Mesendoderm (in vitro differentiated cells): Measurements from ENCODE around the gene HS2ST1.

Experiments used
- DNase-seq: peaks from one replicate; pipeline ENCODE4 v3.0.0; 2013
- H2AK5ac ChIP-seq: 2 replicates; pipeline ENCODE4 v1.6.1; 2013; ENCODE audit warnings: low read length, inconsistent platforms
- H2BK120ac ChIP-seq: 2 replicates; pipeline ENCODE4 v1.6.1; 2013; ENCODE audit warnings: low read depth, mild to moderate bottlenecking, low read length, moderate library complexity, mixed read lengths
- H2BK15ac ChIP-seq: replicated peaks from 2 replicates; pipeline ENCODE4 v1.6.1; 2013; ENCODE audit warnings: low read depth, mild to moderate bottlenecking, moderate library complexity
- H2BK5ac ChIP-seq: 2 replicates; pipeline ENCODE4 v1.6.1; 2013; ENCODE audit warnings: low read length, inconsistent platforms
- H3K18ac ChIP-seq: 2 replicates; pipeline ENCODE4 v1.6.1; 2013; ENCODE audit warnings: mild to moderate bottlenecking, low read length, mixed read lengths
- H3K23ac ChIP-seq: one replicate; pipeline ENCODE4 v1.6.1; 2013; ENCODE audit warnings: low read length
- H3K27ac ChIP-seq: 2 replicates; pipeline ENCODE4 v1.5.1; 2013; ENCODE audit warnings: low read depth, mild to moderate bottlenecking, inconsistent platforms, low read length, moderate library complexity
- H3K27me3 ChIP-seq: 2 replicates; pipeline ENCODE4 v1.6.1; 2013; ENCODE audit warnings: low read length, control low read depth, mild to moderate bottlenecking, inconsistent platforms; ENCODE audit not compliant: insufficient read depth, poor library complexity
- H3K36me3 ChIP-seq: 2 replicates; pipeline ENCODE4 v1.6.1; 2013; ENCODE audit warnings: low read length, inconsistent platforms; ENCODE audit not compliant: control insufficient read depth, insufficient read depth
- H3K4ac ChIP-seq: one replicate; pipeline ENCODE4 v1.6.1; 2013; ENCODE audit warnings: low read depth, mild to moderate bottlenecking, low read length, moderate library complexity
- H3K4me1 ChIP-seq: 2 replicates; pipeline ENCODE4 v1.6.1; 2013; ENCODE audit warnings: low read depth, low read length, inconsistent platforms; ENCODE audit not compliant: control insufficient read depth
- H3K4me2 ChIP-seq: 2 replicates; pipeline ENCODE4 v1.6.1; 2013; ENCODE audit warnings: low read length
- H3K4me3 ChIP-seq: 2 replicates; pipeline ENCODE4 v1.5.1; 2013; ENCODE audit warnings: mild to moderate bottlenecking, low read length
- H3K56ac ChIP-seq: one replicate; pipeline ENCODE4 v1.6.1; 2013; ENCODE audit warnings: low read length
- H3K79me1 ChIP-seq: 2 replicates; pipeline ENCODE4 v1.6.1; 2013; ENCODE audit warnings: low read length, inconsistent platforms
- H3K79me2 ChIP-seq: 2 replicates; pipeline ENCODE4 v1.6.1; 2013; ENCODE audit warnings: mild to moderate bottlenecking, low read length; ENCODE audit not compliant: control insufficient read depth, insufficient read depth
- H3K9ac ChIP-seq: 2 replicates; pipeline ENCODE4 v1.6.1; 2013; ENCODE audit warnings: low read length, inconsistent platforms
- H4K5ac ChIP-seq: one replicate; pipeline ENCODE4 v1.6.1; 2013; ENCODE audit warnings: low read length
- H4K8ac ChIP-seq: one replicate; pipeline ENCODE4 v1.6.1; 2013; ENCODE audit warnings: low read depth, mild to moderate bottlenecking, control low read depth, low read length, moderate library complexity
- whole genome bisulfite sequencing: extraction: QIAGEN DNeasy Blood & Tissue Kit; methylation state at CpG from one replicate; pipeline ENCODE4 v1.1.7; 2013; ENCODE audit warnings: low lambda C conversion rate, missing lambda C conversion rate; ENCODE audit not compliant: insufficient coverage; ENCODE audit errors: extremely low coverage; 5-methylcytosine and 5-hydroxymethylcytosine counted together

The HS2ST1 gene

GRCh38 chr1:87103074-87103473 is 188.6 kb downstream of the HS2ST1 start:
- no peak overlapping the region for H3K9ac ChIP-seq
- H3K4me2 ChIP-seq: no peak overlapping the region
- H2BK15ac ChIP-seq: no peak overlapping the region
- no peak overlapping the region for H3K4me3 ChIP-seq
- H3K36me3 ChIP-seq: no peaks in the 10 kb centered on the region
- no peak overlapping the region for H3K4ac ChIP-seq
- H3K56ac ChIP-seq: no peak overlapping the region
- no peak overlapping the region for H2AK5ac ChIP-seq
- no peak overlapping the region for H3K27ac ChIP-seq
- no peak overlapping the region for H4K5ac ChIP-seq
- no peaks in the 10 kb centered on the region for H3K27me3 ChIP-seq
- no peaks in the 10 kb centered on the region for H3K79me1 ChIP-seq
- no peaks in the 10 kb centered on the region for H3K79me2 ChIP-seq
- no peak overlapping the region for H2BK5ac ChIP-seq
- H3K4me1 ChIP-seq: no peaks in the 10 kb centered on the region
- no peak for DNase-seq
- no peak overlapping the region for H3K18ac ChIP-seq
- H2BK120ac ChIP-seq: no peak overlapping the region
- H3K23ac ChIP-seq: no peak overlapping the region
- no peak overlapping the region for H4K8ac ChIP-seq

GRCh38 chr1:87104140-87104539 is 189.7 kb downstream of the HS2ST1 start:
- H3K79me1 ChIP-seq: no peaks in the 10 kb centered on the region
- H2AK5ac ChIP-seq: no peak overlapping the region
- peaks cover 8% of the 10 kb centered on the region for H3K4me1 ChIP-seq
- H4K8ac ChIP-seq: no peak overlapping the region
- no peaks in the 10 kb centered on the region for H3K36me3 ChIP-seq
- H2BK120ac ChIP-seq: no peak overlapping the region
- no peak overlapping the region for H3K18ac ChIP-seq
- no peak overlapping the region for H3K9ac ChIP-seq
- DNase-seq: no peak
- H2BK15ac ChIP-seq: no peak overlapping the region
- no peak overlapping the region for H3K23ac ChIP-seq
- no peak overlapping the region for H2BK5ac ChIP-seq
- no peak overlapping the region for H4K5ac ChIP-seq
- H3K27me3 ChIP-seq: no peaks in the 10 kb centered on the region
- no peak overlapping the region for H3K27ac ChIP-seq
- H3K79me2 ChIP-seq: no peaks in the 10 kb centered on the region
- no peak overlapping the region for H3K4me3 ChIP-seq
- H3K4ac ChIP-seq: no peak overlapping the region
- no peak overlapping the region for H3K4me2 ChIP-seq
- WGBS: no CpG with 5 or more reads among the region's 1 CpG
- no peak overlapping the region for H3K56ac ChIP-seq

DNA sequence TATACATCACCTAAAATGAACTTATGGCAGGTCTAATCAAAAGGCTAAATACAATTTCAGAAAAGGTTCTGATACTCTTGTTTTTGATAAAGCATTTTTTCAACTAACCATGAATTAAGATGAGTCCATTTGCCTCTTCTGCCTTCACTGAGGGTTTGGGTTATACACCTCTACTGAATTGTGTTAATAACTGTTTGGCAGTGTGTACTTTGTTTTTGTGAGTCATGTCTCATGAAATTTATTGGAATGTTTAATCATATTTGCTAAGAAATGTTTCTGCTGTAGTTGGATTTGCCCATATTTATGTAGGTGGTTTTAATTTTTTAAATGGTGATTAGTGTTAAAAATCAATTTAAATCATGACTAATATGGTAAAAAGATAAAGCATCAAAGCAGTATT is 190.5 kb downstream of the HS2ST1 start:
- H3K27me3 ChIP-seq: no peaks in the 10 kb centered on the region
- no peak overlapping the region for H3K56ac ChIP-seq
- H3K9ac ChIP-seq: no peak overlapping the region
- H3K4ac ChIP-seq: no peak overlapping the region
- H3K4me2 ChIP-seq: no peak overlapping the region
- no peak overlapping the region for H4K5ac ChIP-seq
- H2BK15ac ChIP-seq: no peak overlapping the region
- no peaks in the 10 kb centered on the region for H3K36me3 ChIP-seq
- no peak overlapping the region for H2BK120ac ChIP-seq
- H3K79me1 ChIP-seq: no peaks in the 10 kb centered on the region
- H2BK5ac ChIP-seq: no peak overlapping the region
- H3K18ac ChIP-seq: no peak overlapping the region
- H3K23ac ChIP-seq: no peak overlapping the region
- H3K27ac ChIP-seq: no peak overlapping the region
- no peaks in the 10 kb centered on the region for H3K79me2 ChIP-seq
- no peak overlapping the region for H3K4me3 ChIP-seq
- H3K4me1 ChIP-seq: peaks cover 8% of the 10 kb centered on the region
- no peak overlapping the region for H4K8ac ChIP-seq
- no peak for DNase-seq
- no peak overlapping the region for H2AK5ac ChIP-seq

DNA sequence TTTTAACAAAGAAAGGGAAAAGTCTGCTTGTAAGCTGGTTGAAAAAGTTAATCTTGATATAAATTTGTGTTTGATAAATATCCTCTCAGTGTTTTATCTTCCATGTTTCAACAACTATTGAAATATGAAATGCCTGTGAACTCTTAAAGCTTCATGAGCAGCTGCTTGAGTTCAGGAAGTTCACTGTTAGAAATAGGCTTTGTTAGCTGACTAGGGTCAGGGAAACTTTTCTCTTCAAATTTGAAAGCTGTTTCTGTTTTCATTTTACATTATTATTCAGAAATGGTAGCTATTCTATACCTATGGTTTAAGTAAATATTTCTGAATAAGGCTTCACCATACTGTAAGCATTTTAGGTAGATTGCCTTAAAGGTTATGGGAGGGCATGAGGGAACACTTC is 191.7 kb downstream of the HS2ST1 start:
- Histone ChIP-seq H3K79me1 (no peaks in the 10 kb centered on the region), H2BK15ac (no peak overlapping the region), H3K9ac (no peak overlapping the region), H2AK5ac (no peak overlapping the region), H3K36me3 (no peaks in the 10 kb centered on the region), H3K18ac (no peak overlapping the region), H4K5ac (no peak overlapping the region), H3K56ac (no peak overlapping the region), H4K8ac (no peak overlapping the region), H3K4me3 (no peak overlapping the region), H3K4me1 (peaks cover 8% of the 10 kb centered on the region), H3K27me3 (no peaks in the 10 kb centered on the region), H3K79me2 (no peaks in the 10 kb centered on the region), H3K23ac (no peak overlapping the region), H2BK120ac (no peak overlapping the region), H3K4me2 (no peak overlapping the region), H3K27ac (no peak overlapping the region), H2BK5ac (no peak overlapping the region), H3K4ac (no peak overlapping the region)
- no peak for DNase-seq

DNA sequence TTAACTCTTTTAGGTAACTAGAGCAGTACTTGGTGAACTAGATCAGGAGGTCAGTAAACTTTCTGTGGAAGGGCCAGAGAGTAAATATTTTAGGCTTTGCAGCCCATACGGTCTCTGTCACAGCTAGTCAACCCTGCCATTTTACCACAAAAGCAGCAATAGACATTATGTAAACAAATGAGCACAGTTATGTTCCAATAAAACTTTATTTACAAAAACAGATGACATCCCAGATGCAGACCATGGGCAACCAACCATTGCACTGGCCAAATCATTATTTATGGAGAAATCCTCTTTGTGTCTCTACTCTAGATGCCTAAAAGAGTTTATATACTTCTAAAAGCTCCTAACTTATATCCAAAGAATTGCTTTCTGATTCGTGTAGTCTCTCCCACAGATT is 192.4 kb downstream of the HS2ST1 start:
- Histone ChIP-seq H2BK120ac (no peak overlapping the region), H4K8ac (no peak overlapping the region), H3K23ac (no peak overlapping the region), H3K36me3 (no peaks in the 10 kb centered on the region), H3K18ac (no peak overlapping the region), H2BK15ac (no peak overlapping the region), H2AK5ac (no peak overlapping the region), H3K27ac (no peak overlapping the region), H3K4me2 (no peak overlapping the region), H3K79me2 (no peaks in the 10 kb centered on the region), H3K4ac (no peak overlapping the region), H3K27me3 (no peaks in the 10 kb centered on the region), H3K79me1 (no peaks in the 10 kb centered on the region), H3K4me3 (no peak overlapping the region), H3K9ac (no peak overlapping the region), H3K4me1 (peaks cover 8% of the 10 kb centered on the region), H4K5ac (no peak overlapping the region), H3K56ac (no peak overlapping the region), H2BK5ac (no peak overlapping the region)
- no peak for DNase-seq
- WGBS: no CpG with 5 or more reads among the region's 2 CpGs

DNA sequence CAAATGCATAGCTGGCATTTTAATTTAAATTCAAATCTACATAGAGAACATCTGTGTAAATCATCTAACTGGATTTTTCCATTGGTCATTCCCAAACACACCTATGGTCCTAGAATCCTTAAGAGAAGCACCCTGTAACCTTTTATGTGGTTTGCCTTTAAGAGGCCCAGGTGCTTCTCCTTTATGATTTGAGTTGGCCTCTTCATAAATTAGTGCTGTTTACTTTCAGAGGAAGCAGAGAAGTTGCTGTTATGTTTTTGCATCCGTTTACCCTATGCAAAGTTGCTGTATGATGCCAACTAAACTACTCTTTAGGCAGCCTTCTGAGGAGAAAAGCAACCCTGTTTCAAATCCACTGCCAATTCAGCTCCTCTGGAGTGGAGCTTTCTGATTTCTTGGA is 193.8 kb downstream of the HS2ST1 start:
- Histone ChIP-seq H3K27me3 (no peaks in the 10 kb centered on the region), H3K4me2 (no peak overlapping the region), H3K79me1 (no peaks in the 10 kb centered on the region), H3K27ac (no peak overlapping the region), H2BK120ac (no peak overlapping the region), H3K18ac (no peak overlapping the region), H3K4me1 (peaks cover 8% of the 10 kb centered on the region), H3K56ac (no peak overlapping the region), H4K5ac (no peak overlapping the region), H3K4me3 (no peak overlapping the region), H4K8ac (no peak overlapping the region), H3K79me2 (no peaks in the 10 kb centered on the region), H3K9ac (no peak overlapping the region), H3K4ac (no peak overlapping the region), H3K23ac (no peak overlapping the region), H3K36me3 (no peaks in the 10 kb centered on the region), H2BK5ac (no peak overlapping the region), H2BK15ac (no peak overlapping the region), H2AK5ac (no peak overlapping the region)
- WGBS: no CpG with 5 or more reads among the region's 1 CpG
- no peak for DNase-seq
